ENCODE results near the gene MICALL1. TPM values are rescaled to one million over a fixed set of nuclear protein-coding genes. Genes with fewer than 3 reads are reported as not detected.

The MICALL1 gene
- total and polyA plus RNA-seq, 2 of the 13 experiments (the other 11 are each of a cell fraction or from before 2014, with no cell fraction given), result 7.6 to 10.6 TPM

GRCh38 chr22:37904572-37905533, 1.2 kb upstream of the MICALL1 start (continued):
- TF ChIP-seq TSC22D2 (CRISPR knock-in tag; IDR thresholded peaks at IDR 0.05; ENCODE audit: borderline replicate concordance), result no peak
- peak; percentile 85 for TF ChIP-seq FOSL2 (CRISPR knock-in tag; IDR thresholded peaks at IDR 0.05)
- TF ChIP-seq CREB1 (IDR thresholded peaks at IDR 0.05), result 0 out of 2 replicates have a peak, but pooled peaks have one; percentile 23
- no peak for TF ChIP-seq CREB1 (CRISPR knock-in tag; IDR thresholded peaks at IDR 0.05)
- no peak for TF ChIP-seq SMAD3 (CRISPR knock-in tag; IDR thresholded peaks at IDR 0.05)
- peak; percentile 23; the same call in 1 of the 2 replicates for TF ChIP-seq ZNF12 (CRISPR knock-in tag; IDR thresholded peaks at IDR 0.05)
- no peak for TF ChIP-seq NR2F2 (IDR thresholded peaks at IDR 0.05; ENCODE audit: borderline replicate concordance, low read depth)
- TF ChIP-seq NFKB2 (CRISPR knock-in tag; IDR thresholded peaks at IDR 0.05; ENCODE audit: borderline replicate concordance), result no peak
- TF ChIP-seq, protein P1, sequence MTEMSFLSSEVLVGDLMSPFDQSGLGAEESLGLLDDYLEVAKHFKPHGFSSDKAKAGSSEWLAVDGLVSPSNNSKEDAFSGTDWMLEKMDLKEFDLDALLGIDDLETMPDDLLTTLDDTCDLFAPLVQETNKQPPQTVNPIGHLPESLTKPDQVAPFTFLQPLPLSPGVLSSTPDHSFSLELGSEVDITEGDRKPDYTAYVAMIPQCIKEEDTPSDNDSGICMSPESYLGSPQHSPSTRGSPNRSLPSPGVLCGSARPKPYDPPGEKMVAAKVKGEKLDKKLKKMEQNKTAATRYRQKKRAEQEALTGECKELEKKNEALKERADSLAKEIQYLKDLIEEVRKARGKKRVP (CRISPR knock-in tag; IDR thresholded peaks at IDR 0.05), result peak in 1 of 2 experiments; percentile 64; a peak in 2 of 4 replicates
- TF ChIP-seq MEF2D (CRISPR knock-in tag; IDR thresholded peaks at IDR 0.05), result 0 out of 2 replicates have a peak, but pooled peaks have one; percentile 22
- TF ChIP-seq TOPORS (CRISPR knock-in tag; IDR thresholded peaks at IDR 0.05), result no peak
- TF ChIP-seq ATRX (CRISPR knock-in tag; IDR thresholded peaks at IDR 0.05; ENCODE audit: borderline replicate concordance), result no peak
- no peak for TF ChIP-seq SATB2 (CRISPR knock-in tag; IDR thresholded peaks at IDR 0.05)
- peak; percentile 37; the same call in 1 of the 2 replicates for TF ChIP-seq CEBPB (IDR thresholded peaks at IDR 0.05; ENCODE audit: borderline replicate concordance, low read depth, low read length)
- TF ChIP-seq ATF3 (CRISPR knock-in tag; IDR thresholded peaks at IDR 0.05), result peak; percentile 75
- no peak for TF ChIP-seq MZF1 (CRISPR knock-in tag; IDR thresholded peaks at IDR 0.05; ENCODE audit: borderline replicate concordance)
- no peak for TF ChIP-seq FOXO1 (CRISPR knock-in tag; IDR thresholded peaks at IDR 0.05)
